ENCODE measurements around the gene SMU1.

Gene SMU1

DNA sequence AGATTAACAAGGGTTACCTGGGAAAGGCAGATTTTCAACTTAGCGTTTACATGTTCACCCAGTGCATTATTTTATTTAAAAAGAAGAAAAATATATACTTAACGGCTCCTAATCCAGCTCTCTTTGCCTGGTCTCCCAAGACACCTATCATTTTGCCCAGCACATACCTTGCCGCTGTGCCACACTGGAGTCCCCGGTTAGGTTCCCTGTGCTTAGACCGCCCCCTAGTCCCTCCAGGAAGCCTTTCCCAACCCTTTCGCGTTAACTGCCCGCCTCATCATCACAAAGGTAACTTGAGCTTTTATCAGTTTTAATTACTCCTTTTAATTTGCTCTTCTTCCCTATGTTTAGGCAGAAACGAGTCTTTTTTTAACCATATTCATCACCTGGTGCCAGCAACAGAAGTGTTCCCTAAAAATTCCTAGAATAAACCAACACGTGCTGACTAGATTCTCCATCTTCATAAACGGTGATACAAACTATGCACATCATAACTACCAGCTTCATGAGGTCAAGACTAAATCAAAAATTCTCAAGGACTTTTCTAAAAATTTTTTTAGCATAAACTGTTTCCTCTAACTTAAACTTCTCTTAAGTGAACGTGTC, 31.7 kb downstream of the SMU1 start:
- DNase-seq (ENCODE audit: insufficient read length, low spot score) (no peak), FAIRE-seq (no peak)
- TF ChIP-seq POLR2A (IDR thresholded peaks at IDR 0.05; ENCODE audit: low read depth, low read length): no peak

DNA sequence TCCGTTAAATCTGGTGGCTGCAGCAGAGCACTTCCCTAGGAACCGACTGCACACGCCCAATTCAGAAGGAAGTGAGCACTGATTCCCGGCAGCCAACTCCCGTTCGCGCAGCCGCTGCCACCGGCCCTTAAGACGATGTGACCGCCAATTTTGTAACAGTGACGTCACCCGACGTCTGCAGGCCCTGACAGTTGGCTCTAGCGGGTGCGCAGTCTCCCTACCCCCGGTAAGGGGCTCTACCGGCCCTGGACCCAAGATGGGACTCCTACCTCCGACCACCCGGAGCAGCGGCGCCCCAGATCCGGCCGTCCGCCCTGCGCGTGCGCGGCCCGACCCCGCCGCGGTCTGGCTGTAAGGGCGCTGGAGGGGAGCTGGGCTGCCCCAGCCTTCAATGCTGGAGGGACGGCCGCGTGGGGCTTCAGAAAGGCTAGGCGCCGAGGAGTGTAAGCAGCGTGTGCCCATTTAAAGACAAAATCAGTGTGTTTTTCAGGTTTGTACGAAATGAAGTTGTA, 32.3 kb downstream of the SMU1 start:
- peak; percentile 56 for TF ChIP-seq POLR2A (IDR thresholded peaks at IDR 0.05; ENCODE audit: low read depth, low read length)
- peak; percentile 68 for DNase-seq (ENCODE audit: insufficient read length, low spot score)
- peak; percentile 92 for FAIRE-seq

DNA sequence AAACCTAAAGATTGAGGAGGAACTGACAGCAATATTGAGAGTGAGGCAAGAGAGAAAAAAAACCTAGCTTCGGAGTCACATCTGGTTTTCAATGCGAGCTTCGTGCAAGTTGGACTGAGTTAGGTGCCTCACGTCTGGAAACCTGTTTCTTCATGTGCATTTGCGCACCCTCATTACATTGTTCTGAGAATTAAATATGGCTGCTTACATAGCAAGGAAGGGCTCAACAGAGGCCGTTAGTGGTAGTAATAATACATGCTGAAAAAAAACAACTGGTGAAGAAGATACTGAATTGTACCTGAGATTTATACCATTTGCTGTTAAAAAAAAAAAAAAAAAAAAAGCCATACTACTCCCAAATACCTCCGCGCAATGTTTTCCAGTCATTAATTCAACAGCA, 32.8 kb downstream of the SMU1 start:
- DNase-seq (ENCODE audit: insufficient read length, low spot score): no peak
- no peak for FAIRE-seq
- TF ChIP-seq POLR2A (IDR thresholded peaks at IDR 0.05; ENCODE audit: low read depth, low read length): no peak

DNA sequence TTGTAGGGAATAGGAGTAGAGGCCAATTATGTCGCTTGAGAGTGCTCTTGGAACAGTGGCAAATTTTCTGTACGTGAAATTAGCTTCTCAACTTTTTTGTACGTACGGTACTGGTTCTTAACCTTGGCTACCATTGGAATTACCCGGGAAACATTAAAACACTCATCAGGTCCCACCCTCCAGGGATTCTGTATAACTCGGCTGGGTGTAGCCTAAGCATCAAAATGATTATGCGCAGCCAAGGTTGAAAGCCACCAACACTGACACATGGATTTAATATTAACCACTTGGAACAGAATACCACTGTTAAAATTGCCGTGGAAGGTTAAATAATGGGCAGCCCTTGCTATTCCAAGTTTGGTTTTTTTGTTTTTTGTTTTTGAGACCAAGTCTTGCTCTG, 34.0 kb downstream of the SMU1 start:
- no peak for TF ChIP-seq POLR2A (IDR thresholded peaks at IDR 0.05; ENCODE audit: low read depth, low read length)
- DNase-seq (ENCODE audit: insufficient read length, low spot score) (no peak), FAIRE-seq (no peak)

DNA sequence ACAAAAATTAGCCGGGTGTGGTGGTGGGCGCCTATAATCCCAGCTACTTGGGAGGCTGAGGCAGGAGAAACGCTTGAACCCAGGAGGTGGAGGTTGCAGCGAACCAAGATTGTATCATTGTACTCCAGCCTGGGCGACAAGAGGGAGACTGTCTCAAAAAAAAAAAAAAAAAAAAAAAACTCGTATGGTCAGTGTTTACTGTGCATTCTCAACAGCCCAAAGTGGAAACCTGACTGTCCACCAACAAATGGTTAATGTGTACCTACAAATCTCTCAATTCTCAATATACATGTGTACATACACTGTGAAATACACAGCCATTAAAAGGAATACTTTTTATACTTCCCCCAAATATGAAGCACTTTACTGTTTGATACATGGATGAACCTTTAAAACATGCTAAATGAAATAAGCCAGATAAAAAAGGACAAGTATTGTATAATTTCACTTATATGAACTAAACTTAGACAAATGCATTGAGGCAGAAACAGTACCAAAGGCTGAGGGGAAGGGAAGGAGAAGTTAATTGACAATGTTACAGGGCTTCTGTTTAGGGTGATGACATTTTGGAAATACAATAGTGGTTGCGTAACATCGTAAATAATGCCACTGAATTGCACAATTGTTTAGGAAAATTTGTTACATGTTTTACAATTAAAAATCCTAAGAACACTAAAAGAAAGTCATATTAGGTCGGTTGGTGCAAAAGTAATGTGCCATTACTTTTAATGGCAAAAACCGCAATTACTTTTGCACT, 34.9 kb downstream of the SMU1 start:
- FAIRE-seq (no peak), DNase-seq (ENCODE audit: insufficient read length, low spot score) (no peak)
- TF ChIP-seq POLR2A (IDR thresholded peaks at IDR 0.05; ENCODE audit: low read depth, low read length): no peak

DNA sequence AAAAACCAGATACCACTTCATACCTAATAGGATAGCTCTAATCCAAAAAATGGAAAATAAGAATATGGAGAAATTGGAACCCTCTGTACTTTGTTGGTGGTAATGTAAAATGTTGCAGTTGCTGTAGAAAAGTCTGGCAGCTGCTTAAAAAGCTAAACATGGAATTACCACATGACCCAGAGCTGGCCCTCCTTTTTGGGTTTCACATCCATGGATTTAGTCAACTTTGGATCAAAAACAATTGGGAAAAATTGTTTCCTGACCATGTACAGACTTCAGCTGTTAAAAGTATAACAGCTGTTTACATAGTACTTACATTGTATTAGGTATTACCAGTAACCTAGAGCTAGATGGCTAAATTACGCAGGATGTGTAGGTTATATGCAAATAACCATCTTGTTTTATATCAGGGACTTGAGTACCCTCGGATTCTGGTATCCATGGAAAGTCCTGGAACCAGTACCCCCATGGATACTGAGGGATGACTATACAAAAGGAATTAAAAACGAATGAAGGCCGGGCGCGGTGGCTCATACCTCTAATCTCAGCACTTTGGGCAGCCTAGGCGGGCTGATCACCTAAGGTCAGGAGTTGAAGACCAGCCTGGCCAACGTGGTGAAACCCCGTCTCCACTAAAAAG, 35.6 kb downstream of the SMU1 start:
- DNase-seq (ENCODE audit: insufficient read length, low spot score) (no peak), FAIRE-seq (no peak)
- no peak for TF ChIP-seq POLR2A (IDR thresholded peaks at IDR 0.05; ENCODE audit: low read depth, low read length)

DNA sequence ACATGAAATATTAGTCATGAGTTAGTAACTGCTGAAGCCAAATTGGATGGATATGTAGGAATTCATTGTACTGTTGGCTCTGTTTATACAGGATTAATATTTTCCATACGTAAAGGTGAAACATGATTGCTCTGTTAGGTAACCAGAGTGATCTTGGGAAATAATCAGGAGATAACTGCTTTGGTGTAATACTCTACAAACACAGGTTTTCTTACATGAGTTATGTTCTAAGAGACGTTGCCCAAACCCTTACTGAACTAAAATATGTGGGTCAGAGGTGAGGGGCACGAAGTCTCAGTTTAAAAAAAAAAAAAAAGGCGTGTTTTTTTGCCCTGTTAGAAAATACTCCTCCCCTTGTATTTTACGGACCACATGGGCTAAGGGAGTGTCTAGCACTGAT, 43.6 kb downstream of the SMU1 start:
- FAIRE-seq: no peak
- no peak for DNase-seq (ENCODE audit: insufficient read length, low spot score)
- no peak for TF ChIP-seq POLR2A (IDR thresholded peaks at IDR 0.05; ENCODE audit: low read depth, low read length)

DNA sequence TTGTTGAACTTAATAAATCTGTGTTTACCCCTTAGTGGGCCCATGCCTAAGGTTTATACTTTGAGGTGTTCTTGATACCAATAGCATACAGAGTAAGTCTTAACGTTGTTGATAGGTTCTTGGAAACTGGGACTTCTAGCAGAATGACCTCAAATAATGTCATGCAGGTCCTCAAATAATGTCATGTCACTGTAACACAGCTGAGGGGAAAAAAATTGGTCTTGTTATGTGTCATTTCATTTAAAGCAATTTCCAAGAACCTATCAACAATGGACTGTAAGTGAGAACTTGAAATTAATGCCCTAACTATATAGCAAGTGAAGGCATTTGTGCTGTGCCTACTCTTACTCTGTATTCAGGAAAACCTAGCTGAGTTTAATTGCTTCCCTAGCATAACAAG, 44.2 kb downstream of the SMU1 start:
- TF ChIP-seq POLR2A (IDR thresholded peaks at IDR 0.05; ENCODE audit: low read depth, low read length): no peak
- FAIRE-seq (no peak), DNase-seq (ENCODE audit: insufficient read length, low spot score) (no peak)

DNA sequence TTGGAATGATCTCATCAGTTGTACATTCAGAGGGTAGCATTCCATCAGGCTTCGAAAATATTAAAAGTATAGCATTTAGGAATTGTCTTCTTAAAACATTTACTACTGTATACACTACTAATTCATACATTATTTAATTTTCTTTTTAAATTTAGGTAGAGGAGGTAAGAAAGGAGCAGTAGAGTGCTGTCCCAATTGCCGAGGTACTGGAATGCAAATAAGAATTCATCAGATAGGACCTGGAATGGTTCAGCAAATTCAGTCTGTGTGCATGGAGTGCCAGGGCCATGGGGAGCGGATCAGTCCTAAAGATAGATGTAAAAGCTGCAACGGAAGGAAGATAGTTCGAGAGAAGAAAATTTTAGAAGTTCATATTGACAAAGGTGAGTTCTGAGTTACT, 46.2 kb downstream of the SMU1 start:
- FAIRE-seq: no peak
- DNase-seq (ENCODE audit: insufficient read length, low spot score): no peak
- no peak for TF ChIP-seq POLR2A (IDR thresholded peaks at IDR 0.05; ENCODE audit: low read depth, low read length)

DNA sequence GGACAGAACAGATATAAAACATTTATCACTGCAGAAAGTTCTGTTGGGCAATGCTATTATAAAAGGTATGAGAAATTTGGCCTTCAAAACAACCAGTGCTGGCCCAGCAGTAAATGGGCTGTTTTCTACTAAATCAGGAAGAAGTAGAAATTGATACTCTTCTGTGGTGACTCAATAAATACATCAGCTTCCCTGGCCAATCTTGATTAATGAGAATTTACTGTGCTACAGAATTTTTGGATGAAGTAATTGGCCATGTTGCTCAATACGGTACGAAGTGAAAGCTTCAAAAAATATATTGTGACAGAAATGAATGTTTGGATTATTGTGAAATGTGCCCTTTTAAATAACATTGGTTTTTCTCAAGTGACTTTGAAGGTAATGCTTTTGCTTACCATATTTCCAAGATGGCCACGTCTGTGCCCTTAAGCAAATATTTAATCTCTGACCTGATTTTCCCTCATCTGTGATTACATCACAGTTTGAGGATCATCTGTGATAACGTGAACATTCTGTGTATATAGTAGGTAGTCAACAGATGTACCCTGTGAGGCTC, 47.2 kb downstream of the SMU1 start:
- TF ChIP-seq POLR2A (IDR thresholded peaks at IDR 0.05; ENCODE audit: low read depth, low read length): no peak
- FAIRE-seq: no peak

DNA sequence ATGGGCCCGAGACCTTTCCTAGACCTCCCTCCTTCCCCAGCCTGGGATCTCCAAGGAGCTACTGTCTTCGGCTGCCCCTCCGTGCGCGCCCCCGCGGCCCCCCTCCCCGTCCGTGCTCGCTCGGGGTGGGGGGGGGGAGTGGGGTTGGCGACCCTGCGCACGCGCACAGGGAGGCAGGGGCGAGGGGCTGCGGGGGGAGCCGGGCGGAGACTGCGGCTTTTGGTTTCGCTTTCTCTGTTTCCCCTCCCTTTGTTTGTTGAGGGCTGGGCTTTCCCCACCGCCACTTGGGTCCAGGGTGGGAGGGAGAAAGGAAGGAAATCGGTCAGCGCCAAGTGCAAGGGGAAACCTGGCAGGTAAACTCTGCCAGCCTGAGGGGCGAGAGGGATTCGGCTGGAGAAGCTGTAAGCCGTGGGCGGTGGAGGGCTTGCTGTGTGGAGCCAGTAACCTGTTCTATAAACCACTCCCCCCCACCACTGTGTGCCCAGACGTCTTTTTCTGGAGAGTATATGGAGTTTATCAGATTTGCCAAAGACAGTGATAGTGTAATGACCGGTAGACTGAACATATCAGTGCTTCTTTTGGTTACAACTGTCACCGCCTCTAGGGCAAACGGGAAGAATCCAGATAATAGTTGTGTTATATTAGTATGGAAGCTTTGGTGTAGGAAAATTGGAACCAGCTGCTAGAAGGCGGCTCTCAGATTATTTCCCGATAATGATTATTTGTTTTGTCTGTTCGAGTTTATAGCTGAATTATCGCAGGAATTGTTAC, 50.7 kb downstream of the SMU1 start:
- DNase-seq (ENCODE audit: insufficient read length, low spot score) (no peak), FAIRE-seq (no peak)
- TF ChIP-seq POLR2A (IDR thresholded peaks at IDR 0.05; ENCODE audit: low read depth, low read length): no peak

More for the DNA sequence above, 47.2 kb downstream of the SMU1 start:
- DNase-seq (ENCODE audit: insufficient read length, low spot score): no peak

DNA sequence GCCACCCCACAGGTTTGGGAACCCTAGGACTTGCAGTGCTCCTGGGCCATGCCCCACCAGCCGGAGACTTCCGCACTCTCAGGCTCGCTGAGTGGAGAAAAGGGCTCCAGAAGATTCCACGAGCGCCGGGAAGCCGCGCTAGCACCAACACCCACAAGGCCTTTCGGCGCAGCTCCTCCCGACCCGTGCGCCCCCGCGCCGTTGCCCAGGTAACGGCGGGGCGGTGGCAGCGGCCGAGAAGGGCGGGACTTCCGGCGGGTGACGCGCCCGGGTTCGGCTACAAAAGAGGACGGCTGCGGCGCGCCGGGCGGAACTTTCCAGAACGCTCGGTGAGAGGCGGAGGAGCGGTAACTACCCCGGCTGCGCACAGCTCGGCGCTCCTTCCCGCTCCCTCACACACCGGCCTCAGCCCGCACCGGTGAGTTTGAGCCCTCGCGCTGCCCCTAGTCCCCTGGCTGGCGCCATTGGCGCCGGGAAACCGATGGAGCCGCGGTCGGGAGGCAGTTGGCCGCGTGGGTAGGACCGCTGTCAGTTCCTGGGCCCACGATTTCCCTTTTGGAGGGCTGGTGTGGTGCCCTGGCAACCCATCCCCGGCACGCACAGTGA, 51.4 kb downstream of the SMU1 start, which contains the start of gene DNAJA1:
Gene DNAJA1, plus strand, starts transcription at position 308 of the 606 bp plus-strand sequence. CDS start 1,212 bp downstream, outside the sequence.
- TF ChIP-seq POLR2A (IDR thresholded peaks at IDR 0.05; ENCODE audit: low read depth, low read length): peak; percentile 88
- DNase-seq (ENCODE audit: insufficient read length, low spot score) (peak; percentile 71), FAIRE-seq (no peak)

All from H54 (cell line).